Activated CD4-positive, alpha-beta T cell treated with anti-CD3 and anti-CD28 coated beads, Interleukin-2, amount 50 U/mL, for 48 hours (primary cell): ENCODE data around the gene C20orf202.

ENCODE experiments used
- DNase-seq, 2 experiments: peaks; one replicate each; pipeline ENCODE4 v3.0.0-alpha.2; 2020

The C20orf202 gene

DNA sequence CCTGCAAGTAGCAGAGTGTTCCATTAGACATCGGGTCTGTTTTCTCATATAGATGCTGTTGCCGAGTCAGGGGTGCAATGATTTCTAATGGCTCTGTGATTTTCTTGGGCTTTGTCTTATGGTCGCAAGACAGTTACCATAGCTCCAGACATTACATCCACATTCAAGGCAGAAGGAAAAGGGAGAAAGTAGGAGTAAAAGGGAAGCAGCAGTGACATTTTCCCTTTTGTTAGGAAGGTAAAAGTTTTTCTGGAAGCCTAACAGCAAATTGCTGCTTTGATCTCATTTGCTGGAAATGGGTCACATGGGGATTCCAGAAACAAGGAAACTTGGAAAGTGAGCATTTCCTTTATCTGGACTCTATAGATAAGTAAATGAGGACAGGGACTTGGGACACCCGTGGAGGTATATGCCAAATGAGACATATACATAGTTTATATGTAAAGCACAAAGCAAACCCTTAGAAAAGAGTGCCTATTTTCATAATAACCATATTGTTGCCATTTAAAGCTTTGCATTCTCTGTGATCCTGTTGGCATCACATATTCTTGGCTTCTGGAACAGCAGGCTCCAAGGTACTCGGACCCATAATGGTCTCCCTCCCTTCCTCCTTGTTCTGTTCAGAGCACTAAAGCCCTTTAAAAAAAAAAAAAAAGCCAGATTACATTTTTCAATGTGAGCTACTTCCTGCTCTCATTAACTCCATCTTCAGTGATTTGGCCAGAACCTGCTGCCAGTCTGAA lies at the start of gene C20orf202:
C20orf202 (plus strand) TSS at position 693 of the 743 bp plus-strand sequence. CDS start 132 bp downstream, outside the sequence.
- no peak for DNase-seq

DNA sequence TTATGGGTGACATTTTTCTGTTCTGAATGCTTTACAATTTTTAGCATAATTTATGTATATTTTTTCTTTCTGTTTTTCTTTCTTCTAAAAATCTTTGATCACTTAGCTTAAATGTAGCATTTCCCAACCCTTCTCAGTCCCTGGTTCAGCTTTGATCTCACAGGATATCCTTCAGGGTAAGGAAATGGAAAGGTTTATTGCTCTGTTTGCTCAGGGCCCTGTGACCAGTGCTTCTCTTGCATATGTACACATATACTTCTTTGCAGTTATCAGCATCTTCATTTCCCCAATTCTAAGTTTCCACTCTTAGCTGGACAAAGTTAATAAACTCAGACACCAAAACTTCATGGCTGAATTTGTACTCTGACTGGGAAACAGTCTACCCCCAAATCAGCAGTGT lies 49.0 kb upstream of the C20orf202 start:
- DNase-seq = no peak

DNA sequence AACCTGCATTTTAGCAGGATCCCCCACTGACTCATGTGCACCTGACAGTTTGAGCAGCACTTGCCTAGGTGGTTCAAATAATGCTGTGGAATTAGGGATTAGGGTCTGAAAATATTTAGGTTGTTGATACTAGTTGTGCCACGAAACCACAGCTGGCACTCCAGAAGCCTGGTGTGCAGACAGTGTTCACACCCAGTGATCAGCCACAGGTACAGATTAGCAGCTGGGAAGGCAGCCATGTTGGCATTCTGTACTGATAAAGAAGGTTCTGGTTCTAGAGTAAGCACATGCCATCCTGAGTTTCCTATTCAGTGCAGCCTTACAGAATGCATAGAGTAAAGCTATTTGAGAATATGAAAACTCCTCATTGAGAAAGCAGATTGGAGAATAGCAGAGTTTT lies 48.6 kb upstream of the C20orf202 start:
- no peak for DNase-seq

DNA sequence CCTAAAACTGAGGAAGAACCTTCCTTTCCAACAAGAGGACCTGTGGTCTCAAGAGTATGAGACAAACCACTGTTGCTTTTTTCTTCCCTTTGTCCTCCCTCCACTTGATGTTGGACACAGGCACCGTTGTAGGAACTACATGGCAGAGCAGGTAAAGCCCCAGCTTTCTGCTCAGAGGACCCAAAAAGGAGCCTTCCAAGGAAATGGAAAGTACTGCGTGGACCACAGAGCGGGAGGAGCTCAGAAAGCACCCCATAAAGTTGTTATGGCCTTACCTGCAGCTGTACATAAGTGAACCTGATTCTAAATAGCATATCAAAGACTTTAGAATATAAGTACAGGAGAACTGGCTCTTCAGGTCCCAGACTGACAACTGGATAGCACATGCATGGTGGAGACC lies 47.9 kb upstream of the C20orf202 start:
- DNase-seq = no peak

DNA sequence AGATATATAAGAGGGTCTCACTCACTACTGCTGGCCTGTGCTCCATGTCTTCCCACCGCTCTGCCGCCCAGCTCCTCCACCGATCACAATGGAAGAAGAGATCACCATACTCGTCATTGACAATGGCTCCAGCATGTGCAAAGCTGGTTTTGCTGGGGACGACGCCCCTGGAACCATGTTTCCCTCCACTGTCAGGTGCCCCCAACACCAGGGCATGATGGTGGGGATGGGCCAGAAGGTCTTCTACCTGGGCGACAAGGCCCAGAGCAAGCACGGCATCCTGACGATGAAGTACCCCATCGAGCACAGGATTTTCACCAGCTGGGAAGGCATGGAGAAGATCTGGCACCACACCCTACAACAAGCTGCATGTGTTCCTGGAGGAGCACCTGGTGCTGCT lies 42.8 kb upstream of the C20orf202 start:
- DNase-seq = no peak

DNA sequence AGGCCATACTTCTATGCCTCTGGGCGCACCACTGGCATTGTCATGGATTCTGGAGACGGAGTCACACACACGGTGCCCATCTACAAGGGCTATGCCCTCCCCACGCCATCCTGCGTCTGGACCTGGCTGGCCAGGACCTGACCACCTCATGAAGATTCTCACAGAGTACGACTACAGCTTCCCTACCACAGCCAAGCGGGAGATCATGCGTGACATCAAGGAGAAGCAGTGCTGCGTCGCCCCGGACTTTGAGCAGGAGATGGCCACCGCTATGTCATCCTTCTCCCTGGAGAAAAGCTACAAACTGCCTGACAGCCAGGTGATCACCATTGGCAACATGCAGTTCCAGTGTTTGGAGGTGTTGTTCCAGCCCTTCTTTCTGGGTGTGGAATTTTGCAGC lies 42.3 kb upstream of the C20orf202 start:
- no peak for DNase-seq

DNA sequence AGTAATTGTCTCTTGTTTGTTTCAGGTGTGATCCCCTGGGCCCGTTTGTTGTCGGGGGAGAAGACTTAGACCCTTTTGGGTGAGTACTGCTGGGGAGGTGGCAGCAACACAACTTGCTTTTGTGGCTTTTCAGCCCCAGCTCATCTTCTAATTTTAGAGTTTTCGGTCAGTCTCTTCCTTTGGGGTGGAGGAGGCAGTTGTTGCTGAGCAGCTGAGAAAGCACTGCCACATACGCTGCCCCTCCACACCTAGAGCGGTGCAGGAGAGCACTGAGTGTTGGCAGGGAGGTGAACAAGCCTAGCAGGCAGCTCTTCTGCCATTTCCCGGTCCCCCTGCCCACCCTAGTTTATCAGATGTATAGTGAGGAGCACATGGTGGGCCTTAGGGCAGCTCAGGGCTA lies 40.1 kb upstream of the C20orf202 start:
- no peak for DNase-seq

DNA sequence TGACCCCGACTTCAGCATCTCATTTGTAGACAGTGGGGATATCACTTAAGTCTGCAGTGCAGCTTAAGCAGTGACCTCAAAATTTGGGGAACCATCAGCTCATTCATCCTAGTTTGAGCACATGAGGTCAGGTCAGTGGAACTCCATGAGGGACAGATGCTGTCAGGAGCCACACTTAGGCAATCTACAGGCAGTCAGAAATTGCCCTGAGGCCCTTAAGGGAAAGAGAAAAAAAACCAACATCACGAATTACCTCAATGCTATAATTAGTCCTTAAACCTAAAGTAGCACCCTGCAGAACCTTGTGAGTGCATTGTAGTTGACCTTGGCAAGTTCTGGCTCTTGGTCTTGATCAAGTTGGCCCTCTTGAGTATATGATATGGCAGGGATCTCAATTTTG lies 39.6 kb upstream of the C20orf202 start:
- DNase-seq = no peak

DNA sequence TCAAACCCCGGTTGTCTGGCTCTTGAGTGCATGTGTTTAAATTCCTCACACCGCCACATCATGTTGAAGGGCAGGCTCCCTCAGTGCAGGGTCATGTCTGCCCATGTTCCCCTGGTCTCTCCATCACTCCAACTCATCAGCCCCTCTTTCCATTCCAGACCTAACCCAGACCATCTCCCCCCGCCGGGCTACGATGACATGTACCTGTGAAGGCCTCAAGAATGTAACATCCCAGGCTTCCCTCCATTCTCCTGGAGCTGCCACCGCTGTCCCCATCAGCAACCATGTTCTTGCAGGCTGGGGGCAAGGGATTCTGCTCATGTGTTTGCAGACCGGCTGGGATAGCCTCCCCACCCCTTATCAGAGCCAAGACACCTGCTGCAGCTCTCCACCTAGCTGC lies 38.4 kb upstream of the C20orf202 start:
- DNase-seq = no peak

DNA sequence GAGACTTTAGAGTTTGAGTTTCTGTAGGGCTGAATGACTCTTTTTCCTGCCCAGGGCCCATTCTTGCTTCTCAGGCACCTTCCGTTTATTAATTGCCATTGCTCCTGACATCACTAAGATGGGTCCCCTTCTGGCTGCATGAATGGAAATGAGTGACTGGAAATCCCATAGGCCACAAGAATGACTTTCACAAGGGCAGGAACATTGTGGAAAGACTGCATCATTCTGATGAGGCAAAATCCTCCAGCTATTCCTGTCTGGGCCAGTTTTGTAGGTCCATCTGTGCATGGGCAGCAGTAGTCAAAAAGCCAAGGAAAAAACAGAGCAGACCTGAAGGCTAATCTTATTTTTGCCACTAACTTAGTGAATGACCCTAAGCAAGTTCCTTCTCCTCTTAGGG lies 37.7 kb upstream of the C20orf202 start:
- no peak for DNase-seq

DNA sequence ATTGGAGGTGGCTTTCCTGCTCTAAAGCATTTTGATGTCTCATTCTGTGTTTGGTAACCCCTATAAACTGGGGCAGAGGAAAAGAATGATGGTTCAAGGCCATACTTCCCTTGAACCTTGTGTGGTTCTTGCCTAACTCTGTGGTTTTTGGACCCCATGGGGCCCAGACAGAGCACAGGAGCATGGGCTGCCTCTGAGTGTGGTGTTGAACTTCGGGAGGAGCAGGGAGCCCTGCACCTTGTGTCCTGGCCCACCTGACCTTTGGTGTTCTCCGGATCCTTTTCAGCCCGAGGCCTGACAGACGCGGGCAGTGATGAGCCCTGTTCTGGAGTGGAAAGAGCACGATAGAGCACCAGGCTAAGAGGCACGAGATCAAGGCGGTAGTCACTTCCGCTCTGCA lies 37.3 kb upstream of the C20orf202 start:
- DNase-seq = no peak

DNA sequence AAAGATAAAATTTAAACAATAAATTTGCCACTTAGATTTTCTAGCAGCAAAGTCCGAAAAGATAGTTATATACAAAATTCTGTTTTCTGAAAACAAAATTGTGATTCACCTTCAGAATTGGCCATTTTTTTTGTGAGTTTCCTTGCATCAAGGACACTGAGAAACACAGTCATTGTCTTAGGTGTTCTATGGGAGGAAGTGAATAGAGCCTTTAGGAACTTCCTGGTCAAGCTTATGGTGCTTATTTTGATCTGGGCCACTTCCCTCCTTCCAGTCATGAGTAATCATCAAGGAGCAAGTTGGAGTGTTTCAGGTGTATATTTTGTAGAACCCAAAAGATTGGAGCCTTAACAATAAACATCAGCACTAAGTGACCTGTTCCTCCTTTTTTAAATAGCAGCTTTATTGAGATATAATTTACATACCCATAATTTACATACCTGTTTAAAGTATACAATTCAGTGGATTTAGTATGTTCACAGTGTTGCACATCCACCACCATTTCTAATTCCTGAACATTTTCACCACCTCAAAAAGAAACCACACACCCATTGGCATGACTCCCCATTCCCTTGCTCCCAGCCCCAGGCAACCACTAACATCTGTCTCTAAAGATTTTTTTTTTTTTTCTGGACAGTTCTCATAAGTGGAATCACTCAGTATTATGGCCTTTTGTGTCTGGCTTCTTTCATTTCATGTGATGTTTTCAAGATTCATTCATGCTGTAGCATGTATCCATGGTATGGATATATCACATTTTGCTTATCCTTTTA lies 36.1 kb upstream of the C20orf202 start:
- no peak for DNase-seq

DNA sequence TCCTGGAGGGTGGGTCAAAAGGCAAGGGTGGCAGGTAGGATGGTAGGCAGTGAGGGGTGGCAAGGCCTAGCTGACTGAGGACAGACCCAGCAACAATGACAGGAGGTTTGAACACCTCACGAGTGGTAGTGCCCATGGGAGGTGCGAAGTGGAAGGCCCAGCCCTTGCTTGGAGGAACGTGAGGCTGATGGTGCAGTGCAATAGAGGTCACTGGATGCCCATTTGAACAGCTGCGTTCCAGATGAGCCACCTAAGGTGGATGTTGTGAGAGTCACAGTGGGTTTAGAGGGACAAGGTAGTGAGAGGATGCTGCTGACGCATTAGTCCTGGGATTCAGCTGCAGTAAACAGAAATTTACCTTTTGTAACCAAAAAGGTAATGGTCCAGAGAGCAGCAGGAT lies 34.0 kb upstream of the C20orf202 start:
- no peak for DNase-seq

DNA sequence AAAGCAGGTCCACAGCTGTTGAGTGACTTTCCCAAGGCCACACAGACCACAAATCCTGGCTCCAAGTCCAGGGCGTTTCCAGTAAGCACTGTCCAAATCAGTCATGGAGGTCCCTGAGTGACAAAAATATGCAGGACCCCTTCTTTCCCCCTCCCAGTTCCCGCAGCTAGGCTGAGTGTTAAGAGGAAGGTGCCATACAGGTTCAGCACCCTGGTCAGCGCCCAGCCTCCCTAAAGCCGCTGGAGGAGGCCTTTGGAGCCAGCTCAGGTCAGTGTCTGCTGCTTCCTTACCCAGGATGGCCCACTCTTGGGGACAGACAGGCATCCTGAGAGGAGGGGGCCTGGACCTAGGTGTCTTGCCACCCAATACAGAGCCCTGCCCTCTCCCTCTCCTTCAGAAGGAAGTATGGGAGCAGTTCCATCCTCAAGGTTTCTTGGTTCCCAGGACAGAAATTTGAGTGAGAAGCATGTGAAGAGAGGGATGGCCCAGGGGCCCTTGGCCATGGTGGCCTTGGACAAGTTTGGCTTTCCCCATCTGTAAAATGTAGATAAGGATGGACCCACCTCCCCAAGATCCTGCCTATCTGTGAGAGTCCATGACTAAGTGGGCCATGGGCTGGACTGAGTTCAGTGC lies 31.7 kb upstream of the C20orf202 start:
- DNase-seq = peak; percentile 28 to 36

DNA sequence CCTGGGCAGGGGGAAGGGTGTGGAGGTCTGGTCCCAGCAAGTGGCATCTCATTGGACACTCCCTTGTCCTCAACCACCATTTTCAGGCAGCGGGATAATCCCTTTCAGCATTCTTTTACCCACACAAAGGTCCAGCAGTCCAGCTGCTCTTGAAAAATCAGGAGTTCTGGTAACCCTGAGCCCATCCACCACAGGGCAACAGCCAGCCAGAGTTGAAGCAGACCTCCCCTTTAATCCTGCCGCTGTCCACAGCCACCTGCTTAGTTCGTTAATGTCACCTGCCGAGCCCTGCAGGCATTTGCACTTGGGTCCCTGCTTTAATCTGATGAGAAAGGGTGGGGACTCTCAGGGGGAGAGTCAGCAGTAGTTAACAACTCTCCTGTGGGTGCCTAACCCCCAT lies 29.6 kb upstream of the C20orf202 start:
- no peak for DNase-seq

DNA sequence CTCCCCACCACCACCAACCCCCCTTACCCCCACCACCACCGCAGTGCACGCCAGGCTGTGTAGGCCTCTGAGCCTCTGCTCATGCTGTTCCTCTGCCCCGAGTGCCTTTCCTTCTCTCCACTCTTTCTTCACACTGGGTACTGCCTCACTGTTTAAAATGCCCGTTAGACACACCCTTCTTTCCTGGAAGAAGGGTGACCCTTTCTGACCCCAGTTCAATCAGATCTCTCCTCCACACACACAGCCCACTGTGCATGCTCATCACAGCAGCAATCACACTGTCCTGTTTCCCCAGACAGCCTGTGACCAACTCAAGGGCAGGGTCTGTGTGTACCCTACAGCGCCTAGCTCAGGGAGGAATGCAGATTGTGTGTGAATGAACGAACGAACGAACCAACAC lies 28.5 kb upstream of the C20orf202 start:
- DNase-seq = no peak

DNA sequence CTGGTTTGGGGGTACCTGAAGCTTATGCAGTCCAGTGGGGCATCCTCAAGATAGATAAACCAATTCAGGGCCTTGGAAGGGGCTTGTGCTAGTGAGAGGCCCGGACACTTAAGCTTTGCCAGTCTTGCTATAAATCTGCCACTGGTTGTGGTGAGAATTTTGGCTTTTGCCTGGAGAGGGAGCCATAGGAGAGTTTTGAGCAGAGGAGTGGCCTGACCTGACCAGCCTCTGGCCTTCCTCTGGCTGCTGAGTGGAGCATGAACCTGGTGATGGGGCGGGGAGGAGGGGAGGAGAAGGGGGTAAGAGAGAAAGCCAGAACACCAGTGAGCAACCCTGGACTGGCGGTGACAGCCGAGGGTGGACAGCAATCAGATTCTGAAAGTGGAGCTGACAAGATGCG lies 25.6 kb upstream of the C20orf202 start:
- DNase-seq = no peak

DNA sequence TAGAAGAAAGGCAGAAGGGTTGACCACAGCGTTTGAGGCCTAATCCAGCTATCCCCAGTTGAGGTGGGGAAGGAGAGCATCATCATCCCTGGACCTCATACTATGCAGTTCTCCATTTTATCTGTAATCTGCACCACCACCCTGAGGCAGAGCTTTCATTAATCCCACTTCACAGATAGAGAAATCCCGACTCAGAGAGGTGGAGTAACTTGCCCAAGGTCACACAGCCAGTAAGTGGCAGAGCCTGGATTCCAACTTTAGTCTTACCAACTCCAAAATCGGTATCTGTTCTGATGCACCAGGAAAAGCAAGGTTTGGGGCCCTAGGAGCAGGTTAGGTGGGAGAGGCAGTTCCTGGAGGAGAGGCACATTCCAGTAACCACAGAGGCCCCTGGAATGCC lies 25.2 kb upstream of the C20orf202 start:
- no peak for DNase-seq

DNA sequence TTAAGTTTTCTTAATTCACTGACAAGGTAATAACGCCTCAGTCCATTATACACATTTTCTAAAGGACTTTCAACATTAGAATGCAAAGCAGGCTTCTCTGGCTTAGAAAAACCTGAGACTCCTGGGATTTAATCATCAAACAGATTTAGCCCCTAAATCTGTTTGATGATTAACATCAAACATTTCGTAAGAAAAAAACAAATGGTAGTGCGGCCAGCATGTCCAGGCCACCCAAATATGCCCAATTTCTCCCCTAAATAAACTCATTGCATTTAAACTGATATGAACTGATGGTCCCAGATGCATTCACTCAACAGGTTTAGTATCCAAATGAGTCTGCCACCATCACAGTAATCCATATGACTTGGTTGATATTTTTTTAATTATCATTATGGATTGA lies 24.6 kb upstream of the C20orf202 start:
- no peak for DNase-seq

DNA sequence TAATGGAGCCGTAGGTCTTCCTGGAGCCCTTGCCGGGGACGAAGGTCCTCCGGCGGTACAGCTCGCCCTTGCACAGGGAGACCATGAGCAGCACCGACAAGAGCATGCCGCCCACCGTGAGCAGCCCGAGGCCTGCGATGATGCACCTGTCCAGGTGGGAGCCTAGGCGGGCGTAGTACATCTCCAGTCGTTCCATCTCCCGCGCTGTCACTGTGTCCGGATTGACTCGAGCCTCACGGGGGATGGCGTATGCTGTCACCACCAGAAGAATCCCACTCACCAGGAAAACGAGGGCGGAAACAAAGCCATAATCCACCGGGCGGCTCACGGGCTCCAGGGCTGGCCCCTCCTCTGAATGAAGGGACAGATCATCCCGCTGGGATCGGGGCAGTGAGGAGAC lies 22.3 kb upstream of the C20orf202 start:
- no peak for DNase-seq

DNA sequence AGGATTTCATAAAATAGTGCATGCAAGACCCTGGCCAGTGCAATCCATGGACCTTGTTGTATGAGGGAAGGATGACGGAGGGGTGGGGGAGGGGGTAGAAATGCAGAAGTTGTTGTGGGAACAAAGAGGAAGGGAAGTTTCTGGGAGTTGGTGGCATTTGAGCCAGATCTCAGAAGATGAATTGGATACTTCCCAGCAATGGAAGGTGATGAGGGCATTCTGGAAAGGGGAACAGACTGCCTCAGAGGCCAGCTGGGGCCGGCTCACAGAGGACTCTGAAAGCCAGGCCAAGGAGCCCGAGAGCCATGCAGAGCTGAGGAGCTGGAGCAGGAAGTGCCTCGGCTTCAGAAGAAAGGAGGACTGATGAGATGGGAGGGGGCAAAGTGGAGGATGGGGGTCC lies 21.1 kb upstream of the C20orf202 start:
- DNase-seq = no peak

DNA sequence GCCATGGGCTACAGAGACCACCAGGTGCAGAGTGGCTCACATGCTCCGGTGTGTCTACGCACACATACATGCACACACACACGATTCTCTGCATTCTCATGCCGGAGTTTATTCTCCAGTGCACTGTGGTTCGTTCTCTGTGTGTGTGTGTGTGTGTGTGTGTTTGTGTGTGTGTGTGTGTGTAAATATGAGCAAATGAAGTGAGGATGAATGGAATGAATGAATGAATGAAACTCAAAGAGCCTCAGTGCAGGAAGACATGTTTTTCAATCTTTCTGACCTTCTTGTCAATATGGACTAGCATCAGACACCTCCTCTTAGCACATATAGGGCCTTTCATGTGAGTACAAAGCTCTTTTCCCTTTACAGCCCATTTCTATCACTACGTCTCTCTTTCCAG lies 20.1 kb upstream of the C20orf202 start:
- DNase-seq = no peak

DNA sequence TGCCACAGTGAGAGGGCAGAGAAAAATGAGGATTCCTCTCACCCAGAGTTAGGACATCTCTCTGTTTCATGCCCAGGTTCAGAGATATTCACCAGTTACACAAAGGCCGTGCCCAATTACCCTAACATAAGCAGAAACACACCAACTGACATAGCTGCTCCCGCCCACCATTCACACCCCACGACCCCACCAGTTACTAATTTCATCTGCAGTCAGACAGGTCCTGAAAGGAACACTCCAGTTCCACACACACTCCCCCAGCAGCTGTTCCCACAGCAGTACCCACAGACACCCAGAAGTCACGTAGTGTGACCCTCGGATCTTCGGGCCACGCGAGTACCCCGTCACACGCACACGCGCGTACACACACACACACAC lies 19.0 kb upstream of the C20orf202 start:
- no peak for DNase-seq

DNA sequence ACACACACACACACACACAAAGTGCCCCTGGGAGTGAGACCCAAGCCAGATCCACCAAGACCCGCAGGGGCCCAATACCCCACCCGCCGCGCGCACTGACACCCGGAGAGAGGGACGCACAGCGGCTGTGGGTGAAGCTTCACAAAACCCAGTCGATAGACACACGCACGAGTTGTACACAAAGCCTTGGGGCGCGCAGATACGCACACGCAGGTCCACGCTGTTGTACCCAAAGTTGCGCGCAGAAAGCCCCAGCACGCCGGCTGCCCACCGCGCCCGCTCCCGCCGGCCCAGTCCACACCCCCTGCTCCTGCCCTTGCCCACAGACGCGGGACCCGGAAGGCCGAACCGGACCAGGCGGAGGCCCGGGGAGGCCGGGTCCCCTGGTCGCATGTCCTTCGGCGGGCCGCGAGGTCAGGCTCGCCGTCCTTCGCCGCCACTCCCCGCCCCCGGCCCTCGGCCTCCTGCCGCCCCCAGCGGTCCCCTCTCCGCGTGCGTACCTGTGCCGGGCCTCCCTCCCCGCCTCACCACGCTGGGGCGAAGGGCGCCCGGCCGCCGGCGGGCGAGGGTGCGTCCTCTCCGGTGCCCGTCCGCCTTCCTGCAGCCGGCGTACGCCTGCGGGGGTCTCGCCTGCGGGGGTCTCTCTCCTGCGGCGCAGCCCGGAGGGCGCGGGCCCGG lies 18.5 kb upstream of the C20orf202 start, which contains the start of gene TMEM74B:
TMEM74B (minus strand) TSS at position 344 of the 678 bp plus-strand sequence. CDS start 1,180 bp downstream, outside the sequence.
- peak in 1 of 2 experiments; percentile 12 for DNase-seq
